ENCODE results near the gene ANKIB1.
"Not testable (repeated sequence)": the region's sequence is repeated elsewhere in the genome, so short reads cannot be mapped to it uniquely, and the experiment has no call there.

Gene ANKIB1

GRCh38 chr7:92415225-92415624 lies 169.5 kb downstream of the ANKIB1 start:
- H3K4me3 Mint-ChIP-seq = no peak overlapping the region
- no peaks in the 10 kb centered on the region for H3K4me1 Mint-ChIP-seq
- no peak for DNase-seq
- H3K27me3 Mint-ChIP-seq = peaks cover 17% of the 10 kb centered on the region
- H3K36me3 Mint-ChIP-seq = no peaks in the 10 kb centered on the region
- no peak overlapping the region for H3K27ac Mint-ChIP-seq
- H3K9me3 Mint-ChIP-seq = no peaks in the 10 kb centered on the region
- CTCF ChIA-PET = interaction anchor here (4.7 kb wide), 1 partner anchor 9 kb away, joined by 23 read pairs; no protein-coding TSS in a partner anchor

DNA sequence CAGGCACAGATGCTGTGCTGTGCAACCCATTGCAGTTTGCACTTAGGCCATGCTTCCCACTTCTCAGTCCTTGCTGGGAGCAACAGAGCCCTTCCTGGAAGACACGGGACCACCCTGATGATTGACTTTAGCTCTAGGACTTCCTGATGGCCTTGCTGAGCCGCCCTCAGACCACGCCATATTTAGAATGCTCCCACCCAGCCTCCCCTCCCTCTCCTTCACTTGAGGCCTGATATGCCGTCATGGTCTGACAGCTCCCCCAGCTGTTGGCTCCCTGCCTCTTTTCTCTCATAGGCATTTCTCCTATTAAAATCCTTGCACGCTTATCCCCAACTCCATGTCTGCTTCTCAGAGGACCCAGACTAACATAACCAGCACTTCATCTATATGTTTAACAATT lies 172.1 kb downstream of the ANKIB1 start:
- CTCF ChIA-PET = interaction anchor here (1.0 kb wide), 1 partner anchor 43 kb away, joined by 4 read pairs; no protein-coding TSS in a partner anchor
- Mint-ChIP-seq H3K27me3 (peaks cover 26% of the 10 kb centered on the region), H3K4me1 (no peaks in the 10 kb centered on the region), H3K4me3 (no peak overlapping the region), H3K9me3 (no peaks in the 10 kb centered on the region), H3K36me3 (no peaks in the 10 kb centered on the region), H3K27ac (no peak overlapping the region)
- no peak for DNase-seq

GRCh38 chr7:92421676-92422435 lies 176.1 kb downstream of the ANKIB1 start:
- CTCF ChIA-PET = interaction anchor here (1.1 kb wide), 1 partner anchor 25 kb away, joined by 3 read pairs; the partner anchor contains the start of gene GATAD1
- H3K9me3 Mint-ChIP-seq = no peaks in the 10 kb centered on the region
- no peak for DNase-seq
- peaks cover 16% of the 10 kb centered on the region for H3K4me1 Mint-ChIP-seq
- H3K27ac Mint-ChIP-seq = no peak overlapping the region
- H3K27me3 Mint-ChIP-seq = peaks cover 28% of the 10 kb centered on the region
- no peaks in the 10 kb centered on the region for H3K36me3 Mint-ChIP-seq
- H3K4me3 Mint-ChIP-seq = no peak overlapping the region

DNA sequence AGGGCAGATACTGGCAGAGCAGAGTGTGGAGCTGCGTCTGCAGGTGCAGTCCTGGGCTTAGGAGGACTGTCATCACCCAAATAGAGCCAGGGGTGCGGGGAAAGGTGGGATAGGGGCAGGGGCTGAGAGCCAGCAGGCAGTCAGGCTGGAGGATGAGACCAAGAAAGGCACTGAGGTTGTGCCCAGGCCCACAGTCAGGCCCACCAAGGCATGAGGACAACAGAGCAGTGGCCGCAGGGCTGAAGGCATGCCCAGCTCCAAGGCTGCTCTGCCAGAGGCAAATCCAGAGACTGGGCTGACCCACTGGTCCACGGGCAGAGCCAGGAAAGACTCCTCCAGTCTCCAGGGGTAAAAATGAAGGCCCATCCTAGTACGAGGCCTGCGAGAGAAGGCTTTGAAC lies 177.2 kb downstream of the ANKIB1 start:
- CTCF ChIA-PET = interaction anchor here (2.0 to 4.7 kb wide), 2 partner anchors 24 to 39 kb away, joined by 10 to 63 read pairs; partner anchors contain the start of gene GATAD1
- no peak overlapping the region for H3K27ac Mint-ChIP-seq
- no peaks in the 10 kb centered on the region for H3K9me3 Mint-ChIP-seq
- no peak for DNase-seq
- H3K4me3 Mint-ChIP-seq = no peak overlapping the region
- peaks cover 28% of the 10 kb centered on the region for H3K27me3 Mint-ChIP-seq
- no peaks in the 10 kb centered on the region for H3K36me3 Mint-ChIP-seq
- peaks cover 16% of the 10 kb centered on the region for H3K4me1 Mint-ChIP-seq

GRCh38 chr7:92423710-92424131 lies 177.9 kb downstream of the ANKIB1 start:
- peaks cover 16% of the 10 kb centered on the region for H3K4me1 Mint-ChIP-seq
- H3K9me3 Mint-ChIP-seq = no peaks in the 10 kb centered on the region
- H3K4me3 Mint-ChIP-seq = no peak overlapping the region
- no peak for DNase-seq
- H3K27me3 Mint-ChIP-seq = peaks cover 29% of the 10 kb centered on the region
- CTCF ChIA-PET = interaction anchor here (0.8 to 4.7 kb wide), 12 partner anchors 10 to 592 kb away, joined by 3 to 63 read pairs (median 4); partner anchors contain the start of genes GATAD1 and MTERF1
- no peaks in the 10 kb centered on the region for H3K36me3 Mint-ChIP-seq
- no peak overlapping the region for H3K27ac Mint-ChIP-seq

DNA sequence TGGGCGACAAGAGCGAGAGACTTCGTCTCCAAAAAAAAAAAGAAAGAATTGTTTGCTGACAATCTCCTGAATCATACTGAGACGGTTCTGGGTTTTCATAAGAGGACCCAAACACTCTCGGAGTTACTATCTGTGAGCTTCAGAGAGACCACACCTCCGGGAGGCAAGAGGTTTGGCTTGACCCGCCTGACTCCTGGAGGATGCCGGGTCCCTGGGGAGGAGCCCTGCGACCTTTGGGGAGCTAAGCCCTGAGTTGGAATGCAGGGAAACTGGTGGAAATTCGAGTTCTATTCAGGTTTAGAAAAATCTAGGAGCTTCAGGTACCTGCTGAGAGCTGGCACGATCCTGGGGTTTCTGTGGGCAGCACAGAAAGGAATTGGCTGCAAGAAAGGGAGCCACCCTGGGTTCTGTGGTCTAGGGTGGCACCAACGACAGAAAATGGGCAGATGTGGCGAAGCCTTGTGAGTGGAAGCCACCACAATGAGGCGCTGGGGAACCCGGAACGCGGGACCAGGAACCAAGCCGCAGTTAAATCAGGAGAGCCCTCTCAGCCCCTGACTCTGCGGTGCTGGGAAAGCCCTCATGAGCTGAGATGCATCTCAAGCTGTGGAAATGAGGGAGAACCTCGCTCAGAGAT lies 179.7 kb downstream of the ANKIB1 start:
- CTCF ChIA-PET = interaction anchor here (0.6 to 4.7 kb wide), 7 partner anchors 21 to 1129 kb away, joined by 3 to 63 read pairs (median 3); partner anchors contain the start of genes GATAD1, PEX1 and RBM48
- Mint-ChIP-seq H3K27me3 (peaks cover 31% of the 10 kb centered on the region), H3K27ac (no peak overlapping the region), H3K4me1 (peaks cover 20% of the 10 kb centered on the region), H3K4me3 (no peak overlapping the region), H3K36me3 (no peaks in the 10 kb centered on the region), H3K9me3 (no peaks in the 10 kb centered on the region)
- peak; percentile 32 for DNase-seq

DNA sequence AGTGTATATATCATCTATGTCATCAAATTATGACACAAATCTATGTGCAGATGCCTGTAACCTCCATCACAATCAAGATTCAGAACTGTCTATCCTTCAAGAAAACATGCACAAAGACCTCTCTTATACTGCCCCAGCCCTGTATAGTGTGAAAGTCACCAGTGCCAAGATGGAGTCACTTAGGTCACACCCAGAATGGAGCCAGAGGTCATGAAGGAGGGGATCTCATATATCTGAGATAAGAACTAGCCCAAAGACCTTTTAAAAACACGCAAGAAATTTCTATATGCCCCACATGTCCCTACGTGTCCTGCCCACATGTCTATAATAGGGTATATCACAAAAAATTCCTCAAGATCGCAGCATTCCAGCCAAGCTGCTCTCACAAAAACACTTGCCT lies 181.4 kb downstream of the ANKIB1 start:
- no peak overlapping the region for H3K27ac Mint-ChIP-seq
- H3K27me3 Mint-ChIP-seq = peaks cover 25% of the 10 kb centered on the region
- H3K9me3 Mint-ChIP-seq = no peaks in the 10 kb centered on the region
- no peaks in the 10 kb centered on the region for H3K36me3 Mint-ChIP-seq
- DNase-seq = no peak
- CTCF ChIA-PET = interaction anchor here (4.7 kb wide), 1 partner anchor 19 kb away, joined by 63 read pairs; the partner anchor contains the start of gene GATAD1
- peaks cover 20% of the 10 kb centered on the region for H3K4me1 Mint-ChIP-seq
- no peak overlapping the region for H3K4me3 Mint-ChIP-seq

DNA sequence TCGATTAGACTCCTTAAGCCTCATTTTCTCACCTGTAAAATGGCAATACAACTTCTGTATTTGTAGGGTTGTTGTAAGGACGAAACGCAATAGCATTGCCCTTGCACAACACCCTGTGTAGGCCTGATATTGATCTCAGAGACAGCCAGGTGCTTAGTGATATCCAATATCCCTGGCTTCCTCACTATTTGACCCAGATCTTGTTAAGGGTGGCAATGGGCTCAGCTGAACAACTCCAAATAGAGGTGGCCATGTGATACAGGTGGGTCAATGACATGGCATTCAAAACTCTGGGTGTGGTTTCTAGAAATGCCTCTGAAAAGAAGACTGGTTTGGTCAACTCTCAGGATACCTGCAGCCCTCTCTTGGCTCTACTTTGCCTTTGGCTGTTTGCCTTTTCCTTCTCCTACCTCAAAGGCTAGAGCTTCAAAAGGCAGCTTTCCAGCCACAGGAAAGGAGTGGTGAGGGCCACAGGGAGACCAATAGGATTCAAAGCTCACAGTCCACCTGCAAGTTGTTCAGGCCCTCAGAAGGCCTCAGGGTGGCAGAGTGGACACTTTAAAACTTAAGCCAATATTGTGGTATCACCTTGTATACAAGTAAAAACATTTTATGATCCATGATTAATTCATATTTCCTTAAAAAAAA lies 186.6 kb downstream of the ANKIB1 start:
- H3K36me3 Mint-ChIP-seq = no peaks in the 10 kb centered on the region
- H3K27ac Mint-ChIP-seq = no peak overlapping the region
- CTCF ChIA-PET = no interaction called here
- H3K4me3 Mint-ChIP-seq = no peak overlapping the region
- no peak for DNase-seq
- H3K4me1 Mint-ChIP-seq = peaks cover 5% of the 10 kb centered on the region
- H3K9me3 Mint-ChIP-seq = no peaks in the 10 kb centered on the region
- peaks cover 4% of the 10 kb centered on the region for H3K27me3 Mint-ChIP-seq

GRCh38 chr7:92433019-92433418 lies 187.2 kb downstream of the ANKIB1 start:
- CTCF ChIA-PET = no interaction called here

GRCh38 chr7:92435542-92435941 lies 189.8 kb downstream of the ANKIB1 start:
- no peak overlapping the region for H3K4me3 Mint-ChIP-seq
- no peaks in the 10 kb centered on the region for H3K36me3 Mint-ChIP-seq
- CTCF ChIA-PET = no interaction called here
- H3K4me1 Mint-ChIP-seq = no peaks in the 10 kb centered on the region
- no peak for DNase-seq
- no peak overlapping the region for H3K27ac Mint-ChIP-seq
- no peaks in the 10 kb centered on the region for H3K9me3 Mint-ChIP-seq
- peaks cover 4% of the 10 kb centered on the region for H3K27me3 Mint-ChIP-seq

More at GRCh38 chr7:92433019-92433418, 187.2 kb downstream of the ANKIB1 start:
- Mint-ChIP-seq H3K4me3 (no peak overlapping the region), H3K4me1 (peaks cover 5% of the 10 kb centered on the region), H3K36me3 (no peaks in the 10 kb centered on the region), H3K9me3 (no peaks in the 10 kb centered on the region), H3K27ac (no peak overlapping the region), H3K27me3 (peaks cover 7% of the 10 kb centered on the region)
- DNase-seq = no peak

DNA sequence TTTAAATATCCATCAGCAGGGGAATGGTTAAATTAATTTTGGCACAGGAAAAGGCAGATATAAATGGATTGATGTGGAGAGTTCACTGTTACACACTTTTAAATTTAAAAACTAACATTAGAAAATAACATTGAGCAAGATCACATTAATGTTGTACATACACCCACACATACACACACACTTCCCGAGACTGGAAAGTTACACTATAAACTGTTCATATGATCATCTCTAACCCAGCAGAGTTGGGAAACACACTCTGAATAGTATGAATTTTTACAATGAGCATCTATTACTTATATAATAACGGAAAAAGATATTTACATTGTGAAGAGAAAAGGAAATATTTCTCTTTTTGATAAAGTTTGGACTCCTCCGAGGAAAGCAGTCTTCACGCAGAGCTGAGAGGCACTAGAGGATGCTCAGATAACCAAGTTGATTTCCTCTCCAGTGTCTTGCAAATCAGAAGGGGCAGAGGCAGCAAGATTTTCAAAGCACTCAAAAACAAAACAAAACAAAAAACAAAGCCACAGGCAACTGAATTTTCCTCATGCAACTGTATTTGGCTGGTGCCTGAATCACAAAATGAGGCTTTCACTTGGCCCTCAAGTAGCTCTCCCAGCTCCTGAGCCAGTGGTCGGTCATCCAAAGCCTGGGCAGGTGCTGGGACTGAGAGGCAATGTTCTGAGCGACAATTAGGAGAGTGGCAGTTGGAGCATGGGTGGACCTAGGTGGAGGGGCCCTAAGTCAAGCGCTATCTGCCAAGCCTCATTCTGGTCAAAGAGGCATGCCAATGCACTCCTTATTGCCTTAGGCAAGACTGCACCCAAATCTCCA lies 191.1 kb downstream of the ANKIB1 start:
- H3K4me1 Mint-ChIP-seq = no peaks in the 10 kb centered on the region
- H3K27ac Mint-ChIP-seq = no peak overlapping the region
- CTCF ChIA-PET = no interaction called here
- no peaks in the 10 kb centered on the region for H3K9me3 Mint-ChIP-seq
- H3K4me3 Mint-ChIP-seq = no peak overlapping the region
- H3K27me3 Mint-ChIP-seq = peaks cover 4% of the 10 kb centered on the region
- no peaks in the 10 kb centered on the region for H3K36me3 Mint-ChIP-seq
- no peak for DNase-seq

GRCh38 chr7:92437956-92438491 lies 192.2 kb downstream of the ANKIB1 start:
- peaks cover 4% of the 10 kb centered on the region for H3K27me3 Mint-ChIP-seq
- H3K9me3 Mint-ChIP-seq = no peaks in the 10 kb centered on the region
- no peak overlapping the region for H3K27ac Mint-ChIP-seq
- CTCF ChIA-PET = interaction anchor here (1.3 kb wide), 1 partner anchor 9 kb away, joined by 4 read pairs; the partner anchor contains the start of gene GATAD1
- DNase-seq = no peak
- H3K4me3 Mint-ChIP-seq = no peak overlapping the region
- no peaks in the 10 kb centered on the region for H3K36me3 Mint-ChIP-seq
- H3K4me1 Mint-ChIP-seq = no peaks in the 10 kb centered on the region

GRCh38 chr7:92442720-92443119 lies 196.9 kb downstream of the ANKIB1 start:
- H3K27ac Mint-ChIP-seq, H3K27me3 Mint-ChIP-seq, H3K4me1 Mint-ChIP-seq, H3K9me3 Mint-ChIP-seq, CTCF ChIA-PET, H3K36me3 Mint-ChIP-seq, H3K4me3 Mint-ChIP-seq, DNase-seq: not testable (repeated sequence)
